Measurements from ENCODE around the gene GBP3. TPM values are rescaled to one million over a fixed set of nuclear protein-coding genes. Genes with fewer than 3 reads are reported as not detected.

GBP3 gene
- total and polyA plus RNA-seq, 2 donors (not counting 1 experiment from before 2014, with no cell fraction given), result 44.9 to 51.5 TPM

DNA sequence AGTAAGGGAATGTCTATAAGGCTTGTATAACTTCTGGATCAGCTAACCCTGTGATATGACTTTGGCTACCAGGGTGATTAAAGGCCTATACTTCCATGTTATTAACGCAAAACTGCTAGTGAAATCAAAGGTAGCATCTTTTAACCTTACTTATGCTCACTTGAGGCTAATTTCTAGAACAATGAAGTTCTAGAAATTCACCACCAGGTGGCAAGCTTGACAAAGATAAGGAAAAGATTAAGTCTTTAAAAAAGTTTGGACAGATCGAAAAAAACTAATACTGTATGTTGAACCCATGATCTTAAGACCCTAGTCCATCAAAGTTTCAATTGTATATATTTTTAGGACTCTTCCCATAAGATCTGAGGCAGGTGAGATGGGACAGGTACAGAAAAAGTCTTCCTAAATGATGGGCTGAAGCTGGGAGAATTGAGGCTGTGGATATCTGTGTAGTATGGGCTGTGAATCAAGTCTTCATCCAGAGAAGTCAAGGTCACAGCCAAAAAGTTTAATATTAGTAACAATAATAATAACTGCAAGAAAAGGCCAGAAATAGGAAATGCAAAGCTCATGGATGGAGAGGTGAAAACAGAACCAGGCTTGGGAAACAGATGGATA, 49.0 kb downstream of the GBP3 start:
- Histone ChIP-seq H3K9ac (ENCODE audit: insufficient read depth, low read length) (no peak overlapping the region), H3K27me3 (ENCODE audit: control insufficient read depth, insufficient read depth, low read length) (no peaks in the 10 kb centered on the region), H3K9me3 (ENCODE audit: control insufficient read depth, insufficient read depth, low read depth, low read length) (no peaks in the 10 kb centered on the region), H3K4me3 (replicated peaks in 1 of 4; ENCODE audit: control extremely low read depth in 1 of 4, insufficient read depth in 1 of 4, low read depth in 3 of 4, low read length in 4 of 4) (no peak overlapping the region), H3K4me1 (ENCODE audit: control insufficient read depth, extremely low read depth, insufficient read depth, low read length) (no peaks in the 10 kb centered on the region), H3K79me2 (ENCODE audit: control insufficient read depth, insufficient read depth, low read length) (no peaks in the 10 kb centered on the region), H3K36me3 (ENCODE audit: control insufficient read depth, insufficient read depth, low read length) (no peaks in the 10 kb centered on the region), H4K20me1 (ENCODE audit: control insufficient read depth, extremely low read depth, insufficient read depth, low read length) (no peaks in the 10 kb centered on the region), H3K27ac (ENCODE audit: insufficient read depth, low read length) (no peak overlapping the region), H3K4me2 (ENCODE audit: extremely low read depth, insufficient read depth, low read length) (no peak overlapping the region), H2AFZ (ENCODE audit: low read length) (no peak overlapping the region)
- peak; percentile 42 to 68 for DNase-seq (ENCODE audit: low read depth in 2 of 2)
- TF ChIP-seq EZH2 (IDR thresholded peaks at IDR 0.05; ENCODE audit: low read length, missing control alignments), result no peak
- TF ChIP-seq CTCF (conservative IDR thresholded peaks at IDR 0.05 in 1 of 2, IDR thresholded peaks at IDR 0.05 in 1 of 2; ENCODE audit: low read depth in 1 of 2, low read length in 2 of 2), result peak; percentile 44 to 50

- H3K4me2 ChIP-seq (ENCODE audit: extremely low read depth, insufficient read depth, low read length), result no peak overlapping the region
- TF ChIP-seq CTCF (conservative IDR thresholded peaks at IDR 0.05 in 1 of 2, IDR thresholded peaks at IDR 0.05 in 1 of 2; ENCODE audit: low read depth in 1 of 2, low read length in 2 of 2) (no peak), EZH2 (IDR thresholded peaks at IDR 0.05; ENCODE audit: low read length, missing control alignments) (no peak)
These were observed 60.9 kb downstream of the GBP3 start for GRCh38 chr1:88961647-88962275.

GRCh38 chr1:88961081-88961480, 61.6 kb downstream of the GBP3 start:
- Histone ChIP-seq H3K27ac (ENCODE audit: insufficient read depth, low read length) (no peak overlapping the region), H3K4me3 (replicated peaks in 1 of 4; ENCODE audit: control extremely low read depth in 1 of 4, insufficient read depth in 1 of 4, low read depth in 3 of 4, low read length in 4 of 4) (no peak overlapping the region), H4K20me1 (ENCODE audit: control insufficient read depth, extremely low read depth, insufficient read depth, low read length) (no peaks in the 10 kb centered on the region), H3K79me2 (ENCODE audit: control insufficient read depth, insufficient read depth, low read length) (no peaks in the 10 kb centered on the region), H3K9ac (ENCODE audit: insufficient read depth, low read length) (no peak overlapping the region), H3K27me3 (ENCODE audit: control insufficient read depth, insufficient read depth, low read length) (no peaks in the 10 kb centered on the region), H3K36me3 (ENCODE audit: control insufficient read depth, insufficient read depth, low read length) (peaks cover 6% of the 10 kb centered on the region), H3K4me2 (ENCODE audit: extremely low read depth, insufficient read depth, low read length) (no peak overlapping the region), H3K4me1 (ENCODE audit: control insufficient read depth, extremely low read depth, insufficient read depth, low read length) (no peaks in the 10 kb centered on the region), H2AFZ (ENCODE audit: low read length) (no peak overlapping the region), H3K9me3 (ENCODE audit: control insufficient read depth, insufficient read depth, low read depth, low read length) (no peaks in the 10 kb centered on the region)
- DNase-seq (ENCODE audit: low read depth in 2 of 2), result no peak
- TF ChIP-seq EZH2 (IDR thresholded peaks at IDR 0.05; ENCODE audit: low read length, missing control alignments), result no peak
- no peak for TF ChIP-seq CTCF (conservative IDR thresholded peaks at IDR 0.05 in 1 of 2, IDR thresholded peaks at IDR 0.05 in 1 of 2; ENCODE audit: low read depth in 1 of 2, low read length in 2 of 2)

More at GRCh38 chr1:88961647-88962275, 60.9 kb downstream of the GBP3 start:
- no peaks in the 10 kb centered on the region for H4K20me1 ChIP-seq (ENCODE audit: control insufficient read depth, extremely low read depth, insufficient read depth, low read length)
- H3K4me1 ChIP-seq (ENCODE audit: control insufficient read depth, extremely low read depth, insufficient read depth, low read length), result no peaks in the 10 kb centered on the region
- no peak overlapping the region for H3K9ac ChIP-seq (ENCODE audit: insufficient read depth, low read length)
- DNase-seq (ENCODE audit: low read depth in 2 of 2), result peak in 1 of 2 donors; percentile 13
- no peak overlapping the region for H3K4me3 ChIP-seq (replicated peaks in 1 of 4; ENCODE audit: control extremely low read depth in 1 of 4, insufficient read depth in 1 of 4, low read depth in 3 of 4, low read length in 4 of 4)
- no peaks in the 10 kb centered on the region for H3K79me2 ChIP-seq (ENCODE audit: control insufficient read depth, insufficient read depth, low read length)
- no peaks in the 10 kb centered on the region for H3K27me3 ChIP-seq (ENCODE audit: control insufficient read depth, insufficient read depth, low read length)
- no peak overlapping the region for H2AFZ ChIP-seq (ENCODE audit: low read length)
- peaks cover 8% of the 10 kb centered on the region for H3K36me3 ChIP-seq (ENCODE audit: control insufficient read depth, insufficient read depth, low read length)
- no peaks in the 10 kb centered on the region for H3K9me3 ChIP-seq (ENCODE audit: control insufficient read depth, insufficient read depth, low read depth, low read length)
- no peak overlapping the region for H3K27ac ChIP-seq (ENCODE audit: insufficient read depth, low read length)

Other genes starting within 250 kb of the GBP3 start
- 36.2 and 37.8 TPM in 2 replicates for gene GTF2B, start 131.3 kb downstream of the GBP3 start, total RNA-seq
- gene GTF2B, start 131.3 kb downstream of the GBP3 start, polyA plus RNA-seq, result 38.2 and 42.2 TPM in 2 replicates
- 14.1 and 16.7 TPM in 2 replicates for gene KYAT3, start 30.2 kb downstream of the GBP3 start, total RNA-seq
- gene KYAT3, start 30.2 kb downstream of the GBP3 start, polyA plus RNA-seq, result 43.5 and 55.9 TPM in 2 replicates
- 11.2 and 12.1 TPM in 2 replicates for gene RBMXL1, start 30.2 kb downstream of the GBP3 start, total RNA-seq
- 8.5 and 10.9 TPM in 2 replicates for gene RBMXL1, start 30.2 kb downstream of the GBP3 start, polyA plus RNA-seq
- gene GBP1, start 42.3 kb upstream of the GBP3 start, total RNA-seq, result 35.7 and 45.6 TPM in 2 replicates
- 48.1 and 74.2 TPM in 2 replicates for gene GBP1, start 42.3 kb upstream of the GBP3 start, polyA plus RNA-seq
- 70.7 and 96.8 TPM in 2 replicates for gene GBP2, start 103.2 kb upstream of the GBP3 start, total RNA-seq
- 19.6 and 50.6 TPM in 2 replicates for gene GBP2, start 103.2 kb upstream of the GBP3 start, polyA plus RNA-seq
- gene GBP7, start 153.1 kb upstream of the GBP3 start, total RNA-seq, result not detected in 2 replicates
- not detected in 2 replicates for gene GBP7, start 153.1 kb upstream of the GBP3 start, polyA plus RNA-seq
- gene GBP4, start 176.1 kb upstream of the GBP3 start, total RNA-seq, result 0.50 and 0.77 TPM in 2 replicates
- 0.40 and 1.3 TPM in 2 replicates for gene GBP4, start 176.1 kb upstream of the GBP3 start, polyA plus RNA-seq
- gene GBP5, start 250.0 kb upstream of the GBP3 start, total RNA-seq, result under 0.01 and 0.17 TPM in 2 replicates
- not detected in 2 replicates for gene GBP5, start 250.0 kb upstream of the GBP3 start, polyA plus RNA-seq

All from fibroblast of lung (primary cell).